Panc1 (cell line): ENCODE data around the gene CHRNB4. TPM values are rescaled to one million over a fixed set of nuclear protein-coding genes. Genes with fewer than 3 reads are reported as not detected.

Source experiments
- ATAC-seq: fragments of 200-7000 bp; cut with Tn5 transposase; 2 replicates; pipeline ENCODE4 v1.9.1; 2020; ENCODE audit warnings: mild to moderate bottlenecking, moderate library complexity
- BruUV-seq: library from RNA; stranded (reverse); fragments of 400-500 nt; replicated peaks from 2 replicates; lab custom pipeline; 2021; lab: Mats Ljungman, UMichigan
- CTCF ChIA-PET: fragments of 300-600 bp; sonication (Branson Sonifier 250); formaldehyde crosslinking; loops from one replicate; lab custom pipeline; 2022; ENCODE audit warnings: antibody characterized with exemption; lab: Charles Lee
- POLR2A ChIA-PET: fragments of 300-600 bp; sonication (Branson Sonifier 250); formaldehyde crosslinking; loops from one replicate; lab custom pipeline; 2022; ENCODE audit warnings: antibody characterized with exemption; lab: Charles Lee
- DNase-seq: peaks from one replicate; pipeline ENCODE4 v3.0.0-alpha.2; 2010; ENCODE audit warnings: low read depth, low spot score
- H3K27ac ChIP-seq: 2 replicates; pipeline ENCODE4 v1.5.1; 2011; ENCODE audit warnings: mild to moderate bottlenecking, low read length, inconsistent platforms
- H3K27me3 ChIP-seq: fragments of 200-500 bp; sonication (Bioruptor generic); 2 replicates; pipeline ENCODE4 v1.6.0; 2014; ENCODE audit warnings: low read length, inconsistent platforms; ENCODE audit not compliant: control insufficient read depth, insufficient read depth
- H3K36me3 ChIP-seq: fragments of 200-500 bp; sonication (Bioruptor generic); 2 replicates; pipeline ENCODE4 v1.5.1; 2014; ENCODE audit warnings: inconsistent platforms, mild to moderate bottlenecking, low read length, moderate library complexity; ENCODE audit not compliant: control insufficient read depth, insufficient read depth
- H3K4me1 ChIP-seq: 2 replicates; pipeline ENCODE4 v1.5.1; 2011; ENCODE audit warnings: inconsistent platforms, mild to moderate bottlenecking, low read length, moderate library complexity; ENCODE audit not compliant: control insufficient read depth, insufficient read depth
- H3K4me3 ChIP-seq, 2 experiments: 2 replicates each; pipeline ENCODE4 v1.5.1; 2011 to 2012; ENCODE audit warnings: low read depth in 2 of 2, low read length in 2 of 2, mild to moderate bottlenecking in 2 of 2, inconsistent platforms in 1 of 2, moderate library complexity in 1 of 2
- H3K9me3 ChIP-seq: fragments of 200-500 bp; sonication (Bioruptor generic); 2 replicates; pipeline ENCODE4 v1.5.1; 2014; ENCODE audit warnings: low read depth, mild to moderate bottlenecking, inconsistent platforms, low read length, moderate library complexity; ENCODE audit not compliant: control insufficient read depth, insufficient read depth
- POLR2AphosphoS5 ChIP-seq: IDR thresholded peaks from 2 replicates; pipeline ENCODE4 v1.6.1; 2012; ENCODE audit warnings: mild to moderate bottlenecking, low read depth, low read length, moderate library complexity
- SIN3A ChIP-seq: IDR thresholded peaks from 2 replicates; pipeline ENCODE4 v1.6.1; 2012; ENCODE audit warnings: low read depth, mild to moderate bottlenecking, low read length, moderate library complexity, borderline replicate concordance; ENCODE audit not compliant: insufficient read depth
- TCF7L2 ChIP-seq: IDR thresholded peaks from 2 replicates; pipeline ENCODE4 v1.6.1; 2011; ENCODE audit warnings: mild to moderate bottlenecking, low read depth, low read length, inconsistent platforms
- in situ Hi-C: cut with HindIII; loops from 2 replicates; pipeline ENCODE4 v1.10.0; 2016; ENCODE audit warnings: low sequenced_read_pairs, low pct_unique_long_range_greater_than_20kb
- intact Hi-C: fragments of 100-400 bp; cut with micrococcal nuclease; formaldehyde crosslinking; loops from one replicate; pipeline ENCODE4 v1.10.0; 2022; ENCODE audit not compliant: unreplicated experiment
- total RNA-seq: library from RNA; stranded (reverse); gene quantifications from one replicate; pipeline ENCODE4 v1.2.1, GENCODE V29; 2021; ENCODE audit not compliant: unreplicated experiment
- TF ChIP-seq, protein P1 (sequence below), 2 experiments: IDR thresholded peaks; 2 replicates each; pipeline ENCODE4 v1.6.1; 2011 to 2012; ENCODE audit warnings: low read depth in 2 of 2, control low read depth in 1 of 2, low read length in 1 of 2, mild to moderate bottlenecking in 1 of 2, moderate library complexity in 1 of 2; ENCODE audit not compliant: insufficient read depth in 1 of 2
- TF ChIP-seq, protein P2 (sequence below): fragments of 450-650 bp; IDR thresholded peaks from 2 replicates; pipeline ENCODE4 v1.5.1; 2017; ENCODE audit warnings: mild to moderate bottlenecking

CHRNB4 gene
- total RNA-seq, 1 experiment from 2014 or later: not detected

- in situ Hi-C loops: no loop called here
- no TSS peak for BruUV-seq
- DNase-seq: no peak
- ATAC-seq: no peak
- H3K4me3 ChIP-seq: no peak overlapping the region
- no peaks in the 10 kb centered on the region for H3K4me1 ChIP-seq
- no peak overlapping the region for H3K27ac ChIP-seq
- intact Hi-C loops: no loop called here
- no peaks in the 10 kb centered on the region for H3K27me3 ChIP-seq
- TF ChIP-seq, protein P1, sequence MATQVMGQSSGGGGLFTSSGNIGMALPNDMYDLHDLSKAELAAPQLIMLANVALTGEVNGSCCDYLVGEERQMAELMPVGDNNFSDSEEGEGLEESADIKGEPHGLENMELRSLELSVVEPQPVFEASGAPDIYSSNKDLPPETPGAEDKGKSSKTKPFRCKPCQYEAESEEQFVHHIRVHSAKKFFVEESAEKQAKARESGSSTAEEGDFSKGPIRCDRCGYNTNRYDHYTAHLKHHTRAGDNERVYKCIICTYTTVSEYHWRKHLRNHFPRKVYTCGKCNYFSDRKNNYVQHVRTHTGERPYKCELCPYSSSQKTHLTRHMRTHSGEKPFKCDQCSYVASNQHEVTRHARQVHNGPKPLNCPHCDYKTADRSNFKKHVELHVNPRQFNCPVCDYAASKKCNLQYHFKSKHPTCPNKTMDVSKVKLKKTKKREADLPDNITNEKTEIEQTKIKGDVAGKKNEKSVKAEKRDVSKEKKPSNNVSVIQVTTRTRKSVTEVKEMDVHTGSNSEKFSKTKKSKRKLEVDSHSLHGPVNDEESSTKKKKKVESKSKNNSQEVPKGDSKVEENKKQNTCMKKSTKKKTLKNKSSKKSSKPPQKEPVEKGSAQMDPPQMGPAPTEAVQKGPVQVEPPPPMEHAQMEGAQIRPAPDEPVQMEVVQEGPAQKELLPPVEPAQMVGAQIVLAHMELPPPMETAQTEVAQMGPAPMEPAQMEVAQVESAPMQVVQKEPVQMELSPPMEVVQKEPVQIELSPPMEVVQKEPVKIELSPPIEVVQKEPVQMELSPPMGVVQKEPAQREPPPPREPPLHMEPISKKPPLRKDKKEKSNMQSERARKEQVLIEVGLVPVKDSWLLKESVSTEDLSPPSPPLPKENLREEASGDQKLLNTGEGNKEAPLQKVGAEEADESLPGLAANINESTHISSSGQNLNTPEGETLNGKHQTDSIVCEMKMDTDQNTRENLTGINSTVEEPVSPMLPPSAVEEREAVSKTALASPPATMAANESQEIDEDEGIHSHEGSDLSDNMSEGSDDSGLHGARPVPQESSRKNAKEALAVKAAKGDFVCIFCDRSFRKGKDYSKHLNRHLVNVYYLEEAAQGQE (IDR thresholded peaks at IDR 0.05; ENCODE audit: insufficient read depth in 1 of 2, low read depth in 2 of 2, low read length in 1 of 2): no peak
- TF ChIP-seq, protein P2, sequence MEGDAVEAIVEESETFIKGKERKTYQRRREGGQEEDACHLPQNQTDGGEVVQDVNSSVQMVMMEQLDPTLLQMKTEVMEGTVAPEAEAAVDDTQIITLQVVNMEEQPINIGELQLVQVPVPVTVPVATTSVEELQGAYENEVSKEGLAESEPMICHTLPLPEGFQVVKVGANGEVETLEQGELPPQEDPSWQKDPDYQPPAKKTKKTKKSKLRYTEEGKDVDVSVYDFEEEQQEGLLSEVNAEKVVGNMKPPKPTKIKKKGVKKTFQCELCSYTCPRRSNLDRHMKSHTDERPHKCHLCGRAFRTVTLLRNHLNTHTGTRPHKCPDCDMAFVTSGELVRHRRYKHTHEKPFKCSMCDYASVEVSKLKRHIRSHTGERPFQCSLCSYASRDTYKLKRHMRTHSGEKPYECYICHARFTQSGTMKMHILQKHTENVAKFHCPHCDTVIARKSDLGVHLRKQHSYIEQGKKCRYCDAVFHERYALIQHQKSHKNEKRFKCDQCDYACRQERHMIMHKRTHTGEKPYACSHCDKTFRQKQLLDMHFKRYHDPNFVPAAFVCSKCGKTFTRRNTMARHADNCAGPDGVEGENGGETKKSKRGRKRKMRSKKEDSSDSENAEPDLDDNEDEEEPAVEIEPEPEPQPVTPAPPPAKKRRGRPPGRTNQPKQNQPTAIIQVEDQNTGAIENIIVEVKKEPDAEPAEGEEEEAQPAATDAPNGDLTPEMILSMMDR: no peak
- TF ChIP-seq POLR2AphosphoS5 (no peak), SIN3A (no peak)
- H3K9me3 ChIP-seq: no peaks in the 10 kb centered on the region
- CTCF ChIA-PET: no interaction called here
- POLR2A ChIA-PET: interaction anchor here (0.6 kb wide), 1 partner anchor 19 kb away, joined by 11 read pairs; no protein-coding TSS in a partner anchor
- no peaks in the 10 kb centered on the region for H3K36me3 ChIP-seq
These were observed 4.0 kb upstream of the CHRNB4 start for GRCh38 chr15:78645009-78645408.

- POLR2A ChIA-PET: no interaction called here
- intact Hi-C loops (no loop called here), in situ Hi-C loops (no loop called here)
- TF ChIP-seq SIN3A (no peak), POLR2AphosphoS5 (no peak), TCF7L2 (no peak)
- TF ChIP-seq, protein P1 (IDR thresholded peaks at IDR 0.05; ENCODE audit: insufficient read depth in 1 of 2, low read depth in 2 of 2, low read length in 1 of 2): no peak
- TF ChIP-seq, protein P2: no peak
- Histone ChIP-seq H3K36me3 (no peaks in the 10 kb centered on the region), H3K27ac (no peak overlapping the region), H3K4me3 (no peak overlapping the region), H3K27me3 (no peaks in the 10 kb centered on the region), H3K4me1 (no peaks in the 10 kb centered on the region), H3K9me3 (no peaks in the 10 kb centered on the region)
- BruUV-seq: no TSS peak
- DNase-seq: no peak
- ATAC-seq: no peak
- CTCF ChIA-PET: no interaction called here
These were observed 1.3 kb upstream of the CHRNB4 start for GRCh38 chr15:78642331-78642730.
